Keratinocyte (primary cell): Measurements from ENCODE around the gene TMEM135. TPM values are rescaled to one million over a fixed set of nuclear protein-coding genes. Genes with fewer than 3 reads are reported as not detected.

Source experiments
- DNase-seq: peaks from one replicate; pipeline ENCODE4 v3.0.0-alpha.2; 2011; ENCODE audit warnings: low read depth, missing footprints, low spot score
- FAIRE-seq: peaks from 2 replicates; lab custom pipeline; 2011; peaks lifted over from hg19 to GRCh38; lab: Jason Lieb, UNC
- H2AFZ ChIP-seq: 2 replicates; pipeline ENCODE4 v1.6.0; 2012; ENCODE audit warnings: low read length, control low read depth, inconsistent platforms; ENCODE audit not compliant: control insufficient read depth
- H3K27ac ChIP-seq: 2 replicates; pipeline ENCODE4 v1.5.1; 2011; ENCODE audit warnings: low read length; ENCODE audit not compliant: control insufficient read depth, insufficient read depth
- H3K27me3 ChIP-seq: 3 replicates; pipeline ENCODE4 v1.6.0; 2011; ENCODE audit warnings: low read length; ENCODE audit not compliant: control insufficient read depth, insufficient read depth; ENCODE audit errors: extremely low read depth
- H3K36me3 ChIP-seq, 2 experiments: 2 replicates in 1 of 2; 3 replicates in 1 of 2; pipeline ENCODE4 v1.5.1; 2011; ENCODE audit warnings: low read length in 2 of 2, mild to moderate bottlenecking in 1 of 2; ENCODE audit not compliant: control insufficient read depth in 2 of 2, insufficient read depth in 2 of 2; ENCODE audit errors: extremely low read depth in 1 of 2
- H3K4me1 ChIP-seq: 3 replicates; pipeline ENCODE4 v1.5.1; 2011; ENCODE audit warnings: low read length; ENCODE audit not compliant: control insufficient read depth, insufficient read depth; ENCODE audit errors: extremely low read depth
- H3K4me2 ChIP-seq: 3 replicates; pipeline ENCODE4 v1.6.0; 2011; ENCODE audit warnings: low read depth, low read length; ENCODE audit not compliant: control insufficient read depth, insufficient read depth; ENCODE audit errors: extremely low read depth
- H3K4me3 ChIP-seq, 3 experiments: fragments of 200-600 bp in 1 of 3; sonication (generic) in 1 of 3; 2 replicates in 2 of 3; 3 replicates in 1 of 3; pipeline ENCODE4 v1.5.1; 2011 to 2016; ENCODE audit warnings: low read length in 3 of 3, mild to moderate bottlenecking in 3 of 3, control low read depth in 2 of 3, inconsistent platforms in 1 of 3, low read depth in 1 of 3, mixed read lengths in 1 of 3, mixed run types in 1 of 3, moderate library complexity in 1 of 3; ENCODE audit not compliant: control insufficient read depth in 2 of 3, insufficient read depth in 2 of 3; ENCODE audit errors: extremely low read depth in 1 of 3
- H3K79me2 ChIP-seq: 2 replicates; pipeline ENCODE4 v1.6.0; 2012; ENCODE audit warnings: low read length; ENCODE audit not compliant: control insufficient read depth, insufficient read depth
- H3K9ac ChIP-seq: 3 replicates; pipeline ENCODE4 v1.6.0; 2011; ENCODE audit warnings: low read length; ENCODE audit not compliant: control insufficient read depth, insufficient read depth; ENCODE audit errors: extremely low read depth
- H3K9me1 ChIP-seq: 3 replicates; pipeline ENCODE4 v1.6.0; 2011; ENCODE audit warnings: low read length; ENCODE audit not compliant: control insufficient read depth, insufficient read depth; ENCODE audit errors: extremely low read depth
- H3K9me3 ChIP-seq: 2 replicates; pipeline ENCODE4 v1.5.1; 2012; ENCODE audit warnings: low read depth, low read length; ENCODE audit not compliant: control insufficient read depth
- H4K20me1 ChIP-seq: 3 replicates; pipeline ENCODE4 v1.6.0; 2011; ENCODE audit warnings: low read length; ENCODE audit not compliant: control insufficient read depth, insufficient read depth; ENCODE audit errors: extremely low read depth
- EZH2 ChIP-seq: IDR thresholded peaks from one replicate; pipeline ENCODE4 v1.6.1; 2012; ENCODE audit warnings: inconsistent platforms, mild to moderate bottlenecking, low read length, moderate library complexity
- dilution Hi-C: fragments of 300-500 bp; cut with MboI; formaldehyde crosslinking; loops from one replicate; pipeline ENCODE4 v1.7.0; 2020; ENCODE audit warnings: low sequenced_read_pairs; ENCODE audit not compliant: extremely low pct_ligation_motif_present
- polyA plus RNA-seq, 5 experiments: library from polyadenylated mRNA; depleted of rRNA in 3 of 5; stranded (reverse) in 3 of 5; stranded (forward) in 1 of 5; unstranded in 1 of 5; fragments of >200 nt; gene quantifications; 1 replicate in 1 of 5; 2 replicates in 3 of 5; 3 replicates in 1 of 5; pipeline versions ENCODE4 v1.2.1 to v1.2.3, GENCODE V29; 2011 to 2012; ENCODE audit warnings: missing spikeins in 2 of 5, low read depth in 1 of 5, low replicate concordance in 1 of 5
- TF ChIP-seq, protein P1 (sequence below), 3 experiments: IDR thresholded peaks in 1 of 3; conservative IDR thresholded peaks in 1 of 3; optimal IDR thresholded peaks in 1 of 3; 2 replicates in 2 of 3; 3 replicates in 1 of 3; pipeline versions ENCODE3 to v1.5.1; 2011; ENCODE audit warnings: low read length in 3 of 3, mild to moderate bottlenecking in 3 of 3, moderate library complexity in 2 of 3, control low read depth in 1 of 3, inconsistent platforms in 1 of 3; ENCODE audit not compliant: insufficient read depth in 2 of 3; ENCODE audit errors: extremely low read depth in 1 of 3

The TMEM135 gene
- polyA plus RNA-seq, 1 donor (not counting 4 experiments of a cell fraction or from before 2014, with no cell fraction given), result 15.0 TPM

DNA sequence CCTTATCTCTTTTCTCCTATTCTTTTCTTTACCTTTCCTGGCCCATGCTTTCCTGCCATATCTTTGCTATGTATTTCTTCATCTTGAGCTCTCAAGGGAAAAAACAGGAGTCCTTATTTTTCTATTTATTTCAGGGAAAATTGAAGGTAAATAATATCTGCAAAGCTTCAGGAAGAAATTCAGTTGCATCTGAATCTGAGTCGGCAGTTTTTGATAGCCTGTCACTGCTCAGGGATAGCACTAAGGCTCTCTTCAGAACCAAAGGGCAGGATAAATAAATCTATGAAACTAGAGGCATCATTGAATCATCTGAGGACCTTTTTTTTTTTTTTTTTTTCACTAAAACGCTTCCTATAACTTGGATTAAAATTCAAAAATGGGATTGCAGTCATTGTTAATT, 288.9 kb downstream of the TMEM135 start:
- FAIRE-seq, result no peak

DNA sequence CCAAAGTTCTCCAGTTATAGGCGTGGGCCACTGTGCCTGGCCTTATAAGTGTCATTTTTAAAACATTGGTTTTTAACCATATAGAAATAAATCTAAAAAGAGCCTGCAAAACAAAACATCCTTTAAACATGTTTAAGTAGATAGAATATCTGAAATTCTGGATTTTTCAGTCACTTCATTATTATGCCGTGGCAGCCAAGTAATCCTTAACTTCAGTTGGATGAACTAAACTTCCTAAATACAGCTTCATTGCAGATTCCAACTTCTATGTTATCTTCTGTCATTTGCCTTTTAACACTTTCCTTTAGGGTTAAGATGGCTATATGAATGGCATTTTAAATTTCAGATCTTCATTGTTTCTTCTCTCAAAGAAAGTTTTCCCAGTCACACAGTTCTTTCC, 291.4 kb downstream of the TMEM135 start:
- DNase-seq (no peak), FAIRE-seq (no peak)
- H3K4me2 ChIP-seq, result no peak overlapping the region
- dilution Hi-C loops, result no loop called here
- H3K9ac ChIP-seq, result no peak overlapping the region
- no peaks in the 10 kb centered on the region for H3K9me1 ChIP-seq
- no peak overlapping the region for H2AFZ ChIP-seq
- no peaks in the 10 kb centered on the region for H3K9me3 ChIP-seq
- no peak overlapping the region for H3K4me3 ChIP-seq
- H4K20me1 ChIP-seq, result no peaks in the 10 kb centered on the region
- H3K27ac ChIP-seq, result no peak overlapping the region
- H3K4me1 ChIP-seq, result no peaks in the 10 kb centered on the region
- H3K27me3 ChIP-seq, result no peaks in the 10 kb centered on the region
- H3K79me2 ChIP-seq, result no peaks in the 10 kb centered on the region
- no peak for TF ChIP-seq EZH2
- TF ChIP-seq, protein P1, sequence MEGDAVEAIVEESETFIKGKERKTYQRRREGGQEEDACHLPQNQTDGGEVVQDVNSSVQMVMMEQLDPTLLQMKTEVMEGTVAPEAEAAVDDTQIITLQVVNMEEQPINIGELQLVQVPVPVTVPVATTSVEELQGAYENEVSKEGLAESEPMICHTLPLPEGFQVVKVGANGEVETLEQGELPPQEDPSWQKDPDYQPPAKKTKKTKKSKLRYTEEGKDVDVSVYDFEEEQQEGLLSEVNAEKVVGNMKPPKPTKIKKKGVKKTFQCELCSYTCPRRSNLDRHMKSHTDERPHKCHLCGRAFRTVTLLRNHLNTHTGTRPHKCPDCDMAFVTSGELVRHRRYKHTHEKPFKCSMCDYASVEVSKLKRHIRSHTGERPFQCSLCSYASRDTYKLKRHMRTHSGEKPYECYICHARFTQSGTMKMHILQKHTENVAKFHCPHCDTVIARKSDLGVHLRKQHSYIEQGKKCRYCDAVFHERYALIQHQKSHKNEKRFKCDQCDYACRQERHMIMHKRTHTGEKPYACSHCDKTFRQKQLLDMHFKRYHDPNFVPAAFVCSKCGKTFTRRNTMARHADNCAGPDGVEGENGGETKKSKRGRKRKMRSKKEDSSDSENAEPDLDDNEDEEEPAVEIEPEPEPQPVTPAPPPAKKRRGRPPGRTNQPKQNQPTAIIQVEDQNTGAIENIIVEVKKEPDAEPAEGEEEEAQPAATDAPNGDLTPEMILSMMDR (optimal IDR thresholded peaks at IDR 0.05 in 1 of 3, IDR thresholded peaks at IDR 0.05 in 1 of 3, conservative IDR thresholded peaks at IDR 0.05 in 1 of 3; ENCODE audit: extremely low read depth in 1 of 3, insufficient read depth in 2 of 3, low read length in 3 of 3), result no peak
- no peaks in the 10 kb centered on the region for H3K36me3 ChIP-seq

More for the DNA sequence above, 288.9 kb downstream of the TMEM135 start:
- no peak overlapping the region for H3K9ac ChIP-seq
- dilution Hi-C loops, result no loop called here
- no peaks in the 10 kb centered on the region for H3K9me1 ChIP-seq
- H3K4me3 ChIP-seq, result no peak overlapping the region
- no peaks in the 10 kb centered on the region for H3K27me3 ChIP-seq
- H4K20me1 ChIP-seq, result no peaks in the 10 kb centered on the region
- H3K27ac ChIP-seq, result no peak overlapping the region
- H3K4me2 ChIP-seq, result no peak overlapping the region
- no peak overlapping the region for H2AFZ ChIP-seq
- H3K9me3 ChIP-seq, result no peaks in the 10 kb centered on the region
- TF ChIP-seq, protein P1 (optimal IDR thresholded peaks at IDR 0.05 in 1 of 3, IDR thresholded peaks at IDR 0.05 in 1 of 3, conservative IDR thresholded peaks at IDR 0.05 in 1 of 3; ENCODE audit: extremely low read depth in 1 of 3, insufficient read depth in 2 of 3, low read length in 3 of 3), result no peak
- no peaks in the 10 kb centered on the region for H3K4me1 ChIP-seq
- no peak for DNase-seq
- H3K79me2 ChIP-seq, result no peaks in the 10 kb centered on the region
- peaks cover 0 to 1% of the 10 kb centered on the region in 2 experiments for H3K36me3 ChIP-seq
